K562 (cell line): Measurements from ENCODE around the gene AGFG2. TPM values are rescaled to one million over a fixed set of nuclear protein-coding genes. Genes with fewer than 3 reads are reported as not detected.
A peak's percentile ranks its signal among the peaks of the same experiment; 100 is the strongest.

Experiments
- KDM1A ChIP-seq, 2 experiments: fragments of 450-650 bp; IDR thresholded peaks; 2 replicates each; pipeline ENCODE4 v1.6.1; 2016; ENCODE audit warnings: mild to moderate bottlenecking in 2 of 2
- L3MBTL2 ChIP-seq: fragments of 450-650 bp; IDR thresholded peaks from 2 replicates; pipeline ENCODE4 v1.6.1; 2016; ENCODE audit warnings: mild to moderate bottlenecking, moderate library complexity
- NR2F6 ChIP-seq: fragments of 450-650 bp; formaldehyde crosslinking; IDR thresholded peaks from 2 replicates; pipeline ENCODE4 v1.4.0; 2020; ENCODE audit warnings: mild to moderate bottlenecking
- RNF2 ChIP-seq: sonication (generic); IDR thresholded peaks from 2 replicates; pipeline ENCODE4 v1.6.1; 2016
- TCF3 ChIP-seq: sonication (generic); formaldehyde crosslinking; IDR thresholded peaks from 2 replicates; pipeline ENCODE4 v1.4.0; 2020; ENCODE audit warnings: mild to moderate bottlenecking, missing genetic modification reagents
- ZKSCAN8 ChIP-seq: fragments of 200-800 bp; sonication (Bioruptor generic); IDR thresholded peaks from 2 replicates; pipeline ENCODE4 v1.6.1; 2016; ENCODE audit warnings: missing genetic modification characterization, missing compliant biosample characterization
- ZNF134 ChIP-seq: fragments of 250-450 bp; sonication (Bioruptor Pico); conservative IDR thresholded peaks from 2 replicates; pipeline ENCODE4 v1.4.0; 2020
- ZNF778 ChIP-seq: fragments of 450-650 bp; formaldehyde crosslinking; IDR thresholded peaks from 2 replicates; pipeline ENCODE4 v1.4.0; 2020; ENCODE audit warnings: mild to moderate bottlenecking, moderate library complexity
- ZNF79 ChIP-seq: fragments of 250-450 bp; sonication (Bioruptor Pico); IDR thresholded peaks from 2 replicates; pipeline ENCODE4 v1.4.0; 2020; ENCODE audit warnings: low read depth, mild to moderate bottlenecking, moderate library complexity
- polyA plus RNA-seq, 8 experiments: library from polyadenylated mRNA; depleted of rRNA in 4 of 8; stranded (reverse) in 5 of 8; unstranded in 3 of 8; fragments of >200 nt; fragmentation: Nextera tagmentation in 2 of 8; fragmentation: Illumina TruSeq in 1 of 8; extraction: Ambion mirVana in 2 of 8; extraction: Trizol in 1 of 8; gene quantifications; 2 replicates each; pipeline versions ENCODE4 v1.2.1 to v1.2.3, GENCODE V29; 2011 to 2014; ENCODE audit warnings: inconsistent platforms in 1 of 8, missing spikeins in 1 of 8
- total RNA-seq, 7 experiments: library from RNA; depleted of rRNA in 6 of 7; stranded (reverse); fragments of >200 nt in 6 of 7; fragmentation: Illumina TruSeq in 2 of 7; extraction: Trizol in 2 of 7; gene quantifications; 2 replicates each; pipeline versions ENCODE4 v1.2.1 to v1.2.3, GENCODE V29; 2011 to 2021; ENCODE audit warnings: low replicate concordance in 1 of 7
- TF ChIP-seq, protein P1 (sequence below): sonication (generic); formaldehyde crosslinking; IDR thresholded peaks from 2 replicates; pipeline ENCODE4 v1.8.1; 2023; ENCODE audit warnings: missing genetic modification reagents, mild to moderate bottlenecking, borderline replicate concordance
- TF ChIP-seq, protein P2 (sequence below): IDR thresholded peaks from 3 replicates; pipeline ENCODE4 v1.6.1; 2011; ENCODE audit warnings: borderline replicate concordance, mild to moderate bottlenecking; ENCODE audit not compliant: insufficient read length, insufficient read depth
- TF ChIP-seq, protein P3 (sequence below): fragments of 250-450 bp; sonication (Bioruptor Pico); IDR thresholded peaks from 2 replicates; pipeline ENCODE4 v1.8.0; 2021; ENCODE audit warnings: moderate library complexity, mild to moderate bottlenecking, inconsistent platforms
- TF ChIP-seq, protein P4 (sequence below), 2 experiments: fragments of 250-450 bp in 1 of 2; fragments of 450-650 bp in 1 of 2; sonication (Bioruptor Pico) in 1 of 2; IDR thresholded peaks; 2 replicates each; pipeline versions ENCODE4 v1.6.1 to v1.8.0; 2016 to 2021; ENCODE audit warnings: mild to moderate bottlenecking in 2 of 2, moderate library complexity in 2 of 2, missing compliant biosample characterization in 1 of 2, missing genetic modification characterization in 1 of 2
- TF ChIP-seq, protein P5 (sequence below): fragments of 250-450 bp; sonication (Bioruptor Pico); IDR thresholded peaks from 2 replicates; pipeline ENCODE4 v1.8.0; 2022; ENCODE audit warnings: moderate library complexity, mild to moderate bottlenecking, inconsistent platforms
- TF ChIP-seq, protein P6 (sequence below): fragments of 450-650 bp; IDR thresholded peaks from 2 replicates; pipeline ENCODE4 v1.6.1; 2014; ENCODE audit warnings: low read depth, mild to moderate bottlenecking, moderate library complexity, borderline replicate concordance

AGFG2 gene
- total and polyA plus RNA-seq, 9 of the 15 experiments (the other 6 are each of a cell fraction or from before 2014, with no cell fraction given) = 0.31 to 23.1 (median 6.5) TPM

DNA sequence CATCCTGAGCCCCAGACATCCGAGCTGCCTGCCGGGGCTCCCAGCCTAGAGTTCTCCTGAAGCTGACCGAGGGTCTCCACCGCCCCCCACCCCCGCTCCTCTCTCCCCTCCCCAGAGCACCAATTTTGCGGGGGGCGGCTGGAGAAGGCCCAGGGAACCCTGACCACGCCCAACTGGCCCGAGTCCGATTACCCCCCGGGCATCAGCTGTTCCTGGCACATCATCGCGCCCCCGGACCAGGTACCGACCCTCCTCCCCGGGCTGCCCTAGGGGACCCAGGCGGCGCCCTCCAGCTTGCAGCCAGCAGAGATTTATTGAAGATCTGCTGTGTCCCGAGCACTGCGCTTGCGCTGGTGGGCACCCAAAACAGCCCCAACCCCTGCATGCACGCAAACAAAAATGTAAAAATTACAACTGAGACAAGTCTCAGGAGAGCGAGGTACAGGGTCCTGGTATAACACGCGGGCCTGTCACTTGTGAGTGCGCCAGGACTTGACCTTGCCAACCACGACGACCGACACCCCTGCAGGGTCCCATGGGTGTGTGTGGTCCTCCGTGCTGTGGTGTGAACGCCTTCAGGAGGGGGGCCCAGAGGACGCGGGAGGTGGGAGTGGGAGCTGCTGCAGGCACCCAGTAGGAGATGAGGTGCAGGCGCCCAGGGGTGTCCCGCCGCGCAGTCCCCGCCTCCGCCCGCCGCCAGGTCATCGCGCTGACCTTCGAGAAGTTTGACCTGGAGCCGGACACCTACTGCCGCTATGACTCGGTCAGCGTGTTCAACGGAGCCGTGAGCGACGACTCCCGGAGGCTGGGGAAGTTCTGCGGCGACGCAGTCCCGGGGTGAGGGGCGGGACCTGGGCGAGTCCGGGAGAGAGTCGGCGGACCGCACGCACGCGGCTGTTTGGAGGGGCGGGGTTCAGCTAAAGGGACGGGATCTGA lies 66.2 kb downstream of the AGFG2 start (continued):
- TF ChIP-seq, protein P1, sequence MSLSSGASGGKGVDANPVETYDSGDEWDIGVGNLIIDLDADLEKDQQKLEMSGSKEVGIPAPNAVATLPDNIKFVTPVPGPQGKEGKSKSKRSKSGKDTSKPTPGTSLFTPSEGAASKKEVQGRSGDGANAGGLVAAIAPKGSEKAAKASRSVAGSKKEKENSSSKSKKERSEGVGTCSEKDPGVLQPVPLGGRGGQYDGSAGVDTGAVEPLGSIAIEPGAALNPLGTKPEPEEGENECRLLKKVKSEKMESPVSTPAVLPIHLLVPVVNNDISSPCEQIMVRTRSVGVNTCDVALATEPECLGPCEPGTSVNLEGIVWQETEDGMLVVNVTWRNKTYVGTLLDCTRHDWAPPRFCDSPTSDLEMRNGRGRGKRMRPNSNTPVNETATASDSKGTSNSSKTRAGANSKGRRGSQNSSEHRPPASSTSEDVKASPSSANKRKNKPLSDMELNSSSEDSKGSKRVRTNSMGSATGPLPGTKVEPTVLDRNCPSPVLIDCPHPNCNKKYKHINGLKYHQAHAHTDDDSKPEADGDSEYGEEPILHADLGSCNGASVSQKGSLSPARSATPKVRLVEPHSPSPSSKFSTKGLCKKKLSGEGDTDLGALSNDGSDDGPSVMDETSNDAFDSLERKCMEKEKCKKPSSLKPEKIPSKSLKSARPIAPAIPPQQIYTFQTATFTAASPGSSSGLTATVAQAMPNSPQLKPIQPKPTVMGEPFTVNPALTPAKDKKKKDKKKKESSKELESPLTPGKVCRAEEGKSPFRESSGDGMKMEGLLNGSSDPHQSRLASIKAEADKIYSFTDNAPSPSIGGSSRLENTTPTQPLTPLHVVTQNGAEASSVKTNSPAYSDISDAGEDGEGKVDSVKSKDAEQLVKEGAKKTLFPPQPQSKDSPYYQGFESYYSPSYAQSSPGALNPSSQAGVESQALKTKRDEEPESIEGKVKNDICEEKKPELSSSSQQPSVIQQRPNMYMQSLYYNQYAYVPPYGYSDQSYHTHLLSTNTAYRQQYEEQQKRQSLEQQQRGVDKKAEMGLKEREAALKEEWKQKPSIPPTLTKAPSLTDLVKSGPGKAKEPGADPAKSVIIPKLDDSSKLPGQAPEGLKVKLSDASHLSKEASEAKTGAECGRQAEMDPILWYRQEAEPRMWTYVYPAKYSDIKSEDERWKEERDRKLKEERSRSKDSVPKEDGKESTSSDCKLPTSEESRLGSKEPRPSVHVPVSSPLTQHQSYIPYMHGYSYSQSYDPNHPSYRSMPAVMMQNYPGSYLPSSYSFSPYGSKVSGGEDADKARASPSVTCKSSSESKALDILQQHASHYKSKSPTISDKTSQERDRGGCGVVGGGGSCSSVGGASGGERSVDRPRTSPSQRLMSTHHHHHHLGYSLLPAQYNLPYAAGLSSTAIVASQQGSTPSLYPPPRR (CRISPR knock-in tag) = no peak
- TF ChIP-seq, protein P2, sequence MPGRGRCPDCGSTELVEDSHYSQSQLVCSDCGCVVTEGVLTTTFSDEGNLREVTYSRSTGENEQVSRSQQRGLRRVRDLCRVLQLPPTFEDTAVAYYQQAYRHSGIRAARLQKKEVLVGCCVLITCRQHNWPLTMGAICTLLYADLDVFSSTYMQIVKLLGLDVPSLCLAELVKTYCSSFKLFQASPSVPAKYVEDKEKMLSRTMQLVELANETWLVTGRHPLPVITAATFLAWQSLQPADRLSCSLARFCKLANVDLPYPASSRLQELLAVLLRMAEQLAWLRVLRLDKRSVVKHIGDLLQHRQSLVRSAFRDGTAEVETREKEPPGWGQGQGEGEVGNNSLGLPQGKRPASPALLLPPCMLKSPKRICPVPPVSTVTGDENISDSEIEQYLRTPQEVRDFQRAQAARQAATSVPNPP = no peak
- TF ChIP-seq ZKSCAN8 (CRISPR knock-in tag) (no peak), NR2F6 (CRISPR knock-in tag) (no peak), TCF3 (CRISPR knock-in tag) (no peak), L3MBTL2 (peak; percentile 90), ZNF778 (CRISPR knock-in tag) (no peak), ZNF134 (no peak), RNF2 (no peak), KDM1A (IDR thresholded peaks at IDR 0.05) (peak in 1 of 2 experiments; percentile 62; a peak in 3 of 4 replicates), ZNF79 (CRISPR knock-in tag) (no peak)
- TF ChIP-seq, protein P3, sequence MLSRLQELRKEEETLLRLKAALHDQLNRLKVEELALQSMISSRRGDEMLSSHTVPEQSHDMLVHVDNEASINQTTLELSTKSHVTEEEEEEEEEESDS = no peak
- TF ChIP-seq, protein P4, sequence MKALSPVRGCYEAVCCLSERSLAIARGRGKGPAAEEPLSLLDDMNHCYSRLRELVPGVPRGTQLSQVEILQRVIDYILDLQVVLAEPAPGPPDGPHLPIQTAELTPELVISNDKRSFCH (CRISPR knock-in tag; IDR thresholded peaks at IDR 0.05) = no peak
- TF ChIP-seq, protein P4 (tag; IDR thresholded peaks at IDR 0.05) = no peak
- TF ChIP-seq, protein P5, sequence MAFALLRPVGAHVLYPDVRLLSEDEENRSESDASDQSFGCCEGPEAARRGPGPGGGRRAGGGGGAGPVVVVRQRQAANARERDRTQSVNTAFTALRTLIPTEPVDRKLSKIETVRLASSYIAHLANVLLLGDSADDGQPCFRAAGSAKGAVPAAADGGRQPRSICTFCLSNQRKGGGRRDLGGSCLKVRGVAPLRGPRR = no peak
- TF ChIP-seq, protein P6, sequence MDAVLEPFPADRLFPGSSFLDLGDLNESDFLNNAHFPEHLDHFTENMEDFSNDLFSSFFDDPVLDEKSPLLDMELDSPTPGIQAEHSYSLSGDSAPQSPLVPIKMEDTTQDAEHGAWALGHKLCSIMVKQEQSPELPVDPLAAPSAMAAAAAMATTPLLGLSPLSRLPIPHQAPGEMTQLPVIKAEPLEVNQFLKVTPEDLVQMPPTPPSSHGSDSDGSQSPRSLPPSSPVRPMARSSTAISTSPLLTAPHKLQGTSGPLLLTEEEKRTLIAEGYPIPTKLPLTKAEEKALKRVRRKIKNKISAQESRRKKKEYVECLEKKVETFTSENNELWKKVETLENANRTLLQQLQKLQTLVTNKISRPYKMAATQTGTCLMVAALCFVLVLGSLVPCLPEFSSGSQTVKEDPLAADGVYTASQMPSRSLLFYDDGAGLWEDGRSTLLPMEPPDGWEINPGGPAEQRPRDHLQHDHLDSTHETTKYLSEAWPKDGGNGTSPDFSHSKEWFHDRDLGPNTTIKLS = no peak
